GM18519 (cell line): Measurements from ENCODE around the gene OPN4.
"Not testable (repeated sequence)": the region's sequence is repeated elsewhere in the genome, so short reads cannot be mapped to it uniquely, and the experiment has no call there.

ENCODE experiments used
- ATAC-seq: cut with Tn5 transposase; IDR thresholded peaks from one replicate; pipeline ENCODE4 v1.9.1; 2021; ENCODE audit warnings: mild to moderate bottlenecking, moderate library complexity; ENCODE audit not compliant: unreplicated experiment, low FRiP score

The OPN4 gene

GRCh38 chr10:86654411-86655172, at the start of gene OPN4:
TSS of gene OPN4 (plus strand) at chr10:86654547. CDS start at chr10:86654784, 237 bp downstream.
- no peak for ATAC-seq

- no peak for ATAC-seq
Observed at GRCh38 chr10:86607674-86608073, 46.7 kb upstream of the OPN4 start.

GRCh38 chr10:86609920-86610319, 44.4 kb upstream of the OPN4 start:
- no peak for ATAC-seq

GRCh38 chr10:86611386-86611785, 43.0 kb upstream of the OPN4 start:
- ATAC-seq, result no peak

- ATAC-seq, result no peak
Observed at GRCh38 chr10:86613096-86613495, 41.3 kb upstream of the OPN4 start.

GRCh38 chr10:86613905-86614304, 40.4 kb upstream of the OPN4 start:
- ATAC-seq, result no peak

- ATAC-seq, result no peak
Observed at GRCh38 chr10:86614853-86615252, 39.5 kb upstream of the OPN4 start.

GRCh38 chr10:86617278-86617677, 37.1 kb upstream of the OPN4 start:
- ATAC-seq, result not testable (repeated sequence)

- no peak for ATAC-seq
Observed at GRCh38 chr10:86628311-86628710, 26.0 kb upstream of the OPN4 start.

GRCh38 chr10:86630079-86630478, 24.3 kb upstream of the OPN4 start:
- ATAC-seq, result no peak

GRCh38 chr10:86632009-86632800, 22.1 kb upstream of the OPN4 start:
- ATAC-seq, result no peak

GRCh38 chr10:86632951-86633350, 21.4 kb upstream of the OPN4 start:
- ATAC-seq, result no peak

- ATAC-seq, result no peak
Observed at GRCh38 chr10:86635402-86635801, 18.9 kb upstream of the OPN4 start.

GRCh38 chr10:86636311-86636710, 18.0 kb upstream of the OPN4 start:
- ATAC-seq, result no peak

GRCh38 chr10:86642021-86642420, 12.3 kb upstream of the OPN4 start:
- ATAC-seq, result no peak

GRCh38 chr10:86642499-86642898, 11.8 kb upstream of the OPN4 start:
- no peak for ATAC-seq

GRCh38 chr10:86644152-86644793, 10.1 kb upstream of the OPN4 start:
- ATAC-seq, result no peak

- no peak for ATAC-seq
Observed at GRCh38 chr10:86644794-86645445, 9.4 kb upstream of the OPN4 start.

GRCh38 chr10:86645621-86646165, 8.7 kb upstream of the OPN4 start:
- not testable (repeated sequence) for ATAC-seq

GRCh38 chr10:86646532-86646931, 7.8 kb upstream of the OPN4 start:
- no peak for ATAC-seq

- no peak for ATAC-seq
Observed at GRCh38 chr10:86646933-86647332, 7.4 kb upstream of the OPN4 start.
